GM21367 (cell line): ENCODE measurements around the gene ALDH8A1.

Source experiments
- ATAC-seq: cut with Tn5 transposase; IDR thresholded peaks from one replicate; pipeline ENCODE4 v1.9.1; 2021; ENCODE audit not compliant: unreplicated experiment

Gene ALDH8A1, protein sequence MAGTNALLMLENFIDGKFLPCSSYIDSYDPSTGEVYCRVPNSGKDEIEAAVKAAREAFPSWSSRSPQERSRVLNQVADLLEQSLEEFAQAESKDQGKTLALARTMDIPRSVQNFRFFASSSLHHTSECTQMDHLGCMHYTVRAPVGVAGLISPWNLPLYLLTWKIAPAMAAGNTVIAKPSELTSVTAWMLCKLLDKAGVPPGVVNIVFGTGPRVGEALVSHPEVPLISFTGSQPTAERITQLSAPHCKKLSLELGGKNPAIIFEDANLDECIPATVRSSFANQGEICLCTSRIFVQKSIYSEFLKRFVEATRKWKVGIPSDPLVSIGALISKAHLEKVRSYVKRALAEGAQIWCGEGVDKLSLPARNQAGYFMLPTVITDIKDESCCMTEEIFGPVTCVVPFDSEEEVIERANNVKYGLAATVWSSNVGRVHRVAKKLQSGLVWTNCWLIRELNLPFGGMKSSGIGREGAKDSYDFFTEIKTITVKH

GRCh38 chr6:134949927-134950326, at the start of gene ALDH8A1:
ALDH8A1 (minus strand) TSS chr6:134950101; CDS start chr6:134950053, 48 bp downstream.
- ATAC-seq: no peak

GRCh38 chr6:134999107-134999506, 49.2 kb upstream of the ALDH8A1 start:
- ATAC-seq: no peak

DNA sequence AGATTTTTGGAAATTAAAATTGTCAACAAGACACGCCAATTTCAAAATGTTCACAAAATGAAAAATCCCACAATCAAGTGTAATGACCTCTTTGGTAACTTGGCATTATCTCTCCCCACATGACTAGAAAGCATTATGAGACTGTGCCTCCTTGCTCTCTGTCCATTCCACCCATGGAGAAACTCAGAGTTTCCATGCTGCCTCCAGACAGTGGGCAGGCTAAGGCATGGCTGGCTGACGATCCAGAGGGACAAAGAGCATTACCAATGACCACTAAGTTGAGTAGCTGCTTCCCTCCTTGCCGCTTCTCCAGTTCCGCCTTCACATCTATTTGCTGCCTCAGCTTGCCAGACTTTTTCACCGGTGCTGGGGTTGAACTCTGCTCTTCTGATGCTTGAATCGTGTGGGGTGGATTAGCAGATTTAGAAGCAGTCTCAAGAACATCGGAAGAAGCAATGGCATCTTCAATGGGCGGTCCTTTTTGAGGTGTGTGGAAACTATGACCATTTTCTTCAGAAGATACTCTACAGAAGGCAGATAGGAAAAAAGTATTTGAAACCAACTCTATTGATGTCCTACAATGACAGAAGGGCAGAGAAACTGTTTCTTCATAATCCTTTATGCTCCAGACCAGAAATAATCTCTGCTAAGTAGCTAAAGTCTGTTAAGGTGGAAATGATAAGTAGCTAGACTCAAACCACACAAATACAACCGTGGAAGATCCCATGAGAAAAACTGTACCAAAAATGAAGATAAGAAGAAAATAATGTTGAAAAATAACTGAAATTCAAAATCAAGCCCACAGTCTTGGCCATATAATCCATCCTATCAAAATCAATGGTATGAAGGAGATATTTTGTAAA, 47.5 kb upstream of the ALDH8A1 start:
- ATAC-seq: no peak

DNA sequence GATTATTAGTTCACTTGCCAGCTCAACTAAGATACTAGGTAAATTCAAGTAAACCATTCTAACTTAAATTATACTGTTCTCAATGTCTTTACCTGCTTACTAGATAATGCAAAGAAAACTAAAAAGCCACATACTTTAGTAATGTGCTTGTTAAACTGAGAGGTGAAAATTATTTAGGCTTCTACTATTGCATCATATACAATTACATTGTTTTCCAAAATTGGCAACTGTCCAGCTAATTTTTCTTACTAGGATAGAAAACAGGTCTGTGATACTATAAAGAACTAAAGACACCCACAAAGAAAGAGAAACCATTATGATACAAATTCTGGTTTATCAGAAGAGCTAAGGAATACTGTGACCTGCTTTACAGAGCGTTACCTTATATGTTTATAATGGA, 45.6 kb upstream of the ALDH8A1 start:
- ATAC-seq: no peak

DNA sequence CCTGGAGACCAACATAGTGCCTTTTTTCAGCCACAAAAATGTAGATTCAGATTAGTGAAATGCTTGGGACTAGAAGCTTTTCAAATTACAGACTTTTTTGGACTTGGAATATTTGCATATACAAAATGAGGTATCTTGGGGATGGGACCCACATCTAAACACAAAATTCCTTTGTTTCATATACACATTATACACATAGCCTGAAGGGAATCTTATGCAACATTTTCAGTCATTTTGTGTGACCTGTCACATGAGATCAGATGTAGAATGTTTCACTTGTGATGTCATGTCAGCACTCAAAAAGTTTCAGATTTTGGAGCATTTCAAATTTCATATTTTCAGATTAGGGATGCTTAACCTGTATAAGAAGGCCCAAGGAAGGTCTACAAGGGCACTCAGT, 44.5 kb upstream of the ALDH8A1 start:
- no peak for ATAC-seq

DNA sequence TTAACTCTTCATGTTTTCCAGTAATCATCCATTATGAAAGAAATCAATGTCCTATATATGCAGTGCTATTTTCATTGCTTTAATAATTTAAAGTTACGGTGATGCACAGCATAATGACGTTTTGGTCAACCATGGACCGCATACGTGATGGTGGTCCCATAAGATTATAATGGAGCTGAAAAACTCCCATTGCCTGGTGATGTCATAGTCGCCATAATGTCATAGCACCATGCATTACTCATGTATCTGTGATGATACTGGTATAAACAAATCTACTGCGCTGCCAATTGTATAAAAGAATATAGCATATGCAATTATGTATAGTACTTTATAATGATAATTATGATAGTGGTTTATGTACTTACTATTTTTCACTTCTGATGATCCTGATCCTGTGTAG, 42.3 kb upstream of the ALDH8A1 start:
- ATAC-seq: no peak

DNA sequence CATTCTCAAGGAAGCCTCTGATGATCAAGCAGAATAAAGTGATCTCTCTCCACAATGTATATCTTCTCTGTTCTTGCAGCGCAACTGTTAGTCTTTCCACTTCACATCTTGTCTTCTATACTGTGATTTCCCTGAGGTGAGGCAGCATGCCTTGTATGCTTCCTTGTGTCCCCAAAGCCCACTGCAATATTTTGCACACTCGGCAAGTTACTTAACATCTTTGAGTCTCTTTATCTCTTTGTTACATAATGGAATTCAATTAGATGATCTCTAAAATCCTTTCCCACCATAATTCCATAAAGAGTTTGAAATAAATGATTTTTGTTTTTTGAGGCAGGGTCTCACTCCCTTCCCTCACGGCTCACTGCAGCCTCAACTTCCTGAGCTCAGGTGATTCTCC, 40.4 kb upstream of the ALDH8A1 start:
- no peak for ATAC-seq

DNA sequence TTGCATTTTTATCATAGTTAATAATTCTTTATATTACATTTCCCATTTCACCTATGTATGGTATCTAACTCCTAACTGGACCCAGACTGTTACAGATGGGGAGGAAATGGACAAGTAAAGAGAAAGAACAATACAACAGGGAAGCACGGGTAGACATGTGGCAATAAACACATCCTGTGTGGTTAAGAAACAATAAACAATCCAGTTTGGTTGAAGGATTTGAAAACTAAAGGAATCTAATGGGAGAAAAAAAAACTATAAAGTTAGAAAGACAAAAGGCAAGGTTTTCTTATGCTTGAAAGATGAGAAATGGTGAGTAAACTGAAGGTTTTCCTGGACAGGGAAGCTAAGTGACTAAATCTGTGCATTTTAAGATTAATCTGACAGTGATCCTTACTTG, 34.9 kb upstream of the ALDH8A1 start:
- ATAC-seq: no peak

GRCh38 chr6:134983823-134984222, 33.9 kb upstream of the ALDH8A1 start:
- no peak for ATAC-seq

- ATAC-seq: no peak
These were observed 32.3 kb upstream of the ALDH8A1 start for GRCh38 chr6:134982161-134982560.

- no peak for ATAC-seq
These were observed 30.9 kb upstream of the ALDH8A1 start for GRCh38 chr6:134980846-134981245.

GRCh38 chr6:134979142-134979541, 29.2 kb upstream of the ALDH8A1 start:
- ATAC-seq: peak; percentile 75

DNA sequence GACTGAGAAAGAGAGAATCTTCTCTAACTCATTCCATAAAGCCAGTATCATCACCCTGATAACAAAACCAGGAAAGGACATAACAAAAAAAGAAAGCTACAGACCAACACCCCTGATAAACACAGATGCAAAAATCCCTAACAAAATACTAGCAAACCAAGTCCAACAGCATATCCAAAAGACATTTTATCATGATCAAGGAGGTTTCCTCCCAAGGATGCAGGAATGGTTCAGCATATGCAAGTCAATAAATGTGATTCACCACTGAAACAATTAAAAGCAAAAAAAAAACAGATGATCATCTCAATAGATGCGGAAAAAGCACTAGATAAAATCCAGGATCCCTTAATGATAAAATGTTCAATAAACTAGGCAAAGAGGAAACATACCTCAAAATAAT, 24.5 kb upstream of the ALDH8A1 start:
- no peak for ATAC-seq

DNA sequence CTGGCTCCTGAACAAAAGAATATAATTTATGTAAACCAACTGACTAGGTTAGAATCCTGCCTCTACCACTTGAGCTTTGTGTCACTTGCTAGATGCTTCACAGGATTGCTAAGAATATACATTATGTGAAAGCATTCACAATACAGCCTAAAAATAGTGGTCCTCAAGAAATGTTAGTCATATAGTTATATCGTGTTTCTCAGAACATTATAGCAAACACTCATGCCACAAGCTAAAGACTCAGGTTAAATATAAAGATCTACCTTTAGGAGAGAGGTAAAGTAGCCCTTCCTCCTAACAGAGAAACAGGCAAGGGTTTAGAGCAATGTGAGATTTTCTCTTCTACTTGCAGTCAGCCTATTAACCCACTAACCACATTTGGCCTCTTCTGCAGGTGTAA, 17.8 kb upstream of the ALDH8A1 start:
- no peak for ATAC-seq

DNA sequence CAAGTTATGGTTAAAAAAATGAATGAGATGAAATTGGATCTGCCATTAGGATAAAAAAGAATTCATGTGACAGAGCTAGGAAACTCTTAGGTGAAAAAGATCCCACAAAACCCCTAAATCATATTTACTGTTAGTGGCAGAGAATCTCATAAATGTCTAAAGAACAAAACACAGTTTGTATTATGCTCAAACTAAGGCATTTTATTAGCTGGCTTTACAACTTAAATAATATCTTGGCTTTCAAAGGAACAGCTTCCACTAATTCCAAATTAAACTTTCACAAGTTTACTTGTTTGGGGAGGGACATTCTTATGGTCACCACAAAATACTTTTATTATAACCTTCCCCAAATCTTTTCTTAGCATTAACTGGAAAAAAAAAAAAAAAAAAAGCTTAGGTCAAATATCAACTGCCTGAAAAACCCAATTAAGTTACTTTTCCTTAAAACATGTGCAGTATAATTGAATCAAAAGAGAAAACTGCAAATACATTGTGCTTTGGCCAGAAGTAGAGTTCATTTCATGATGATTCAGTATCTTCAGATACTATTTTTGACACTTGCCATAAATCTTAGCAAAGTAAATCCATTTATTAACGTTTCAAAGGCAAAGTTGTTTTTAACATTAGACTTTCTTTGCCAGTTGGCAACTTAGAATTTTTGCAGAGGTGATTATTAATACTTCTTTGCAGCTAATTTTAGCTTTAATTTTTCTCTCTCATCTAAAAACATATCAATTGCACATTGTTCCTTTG, 14.7 kb upstream of the ALDH8A1 start:
- ATAC-seq: no peak

DNA sequence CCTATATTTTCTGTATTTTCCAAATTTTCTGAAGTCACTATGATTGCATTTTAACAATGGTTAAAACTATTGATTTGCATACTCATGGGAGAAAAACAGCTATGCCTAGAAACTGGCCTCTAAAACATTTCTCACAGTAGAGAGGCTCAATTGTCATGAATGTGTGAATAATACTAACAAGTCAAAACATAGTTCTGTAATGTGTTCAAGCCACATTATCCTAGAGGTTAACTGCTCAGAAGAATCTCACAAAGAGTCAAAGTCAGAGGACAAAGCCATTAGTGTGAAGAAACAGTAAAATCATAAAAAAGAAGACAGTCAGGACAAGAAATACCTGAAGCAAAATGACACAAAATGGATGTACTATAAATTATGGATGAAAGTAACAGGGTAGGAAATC, 12.5 kb upstream of the ALDH8A1 start:
- ATAC-seq: no peak

DNA sequence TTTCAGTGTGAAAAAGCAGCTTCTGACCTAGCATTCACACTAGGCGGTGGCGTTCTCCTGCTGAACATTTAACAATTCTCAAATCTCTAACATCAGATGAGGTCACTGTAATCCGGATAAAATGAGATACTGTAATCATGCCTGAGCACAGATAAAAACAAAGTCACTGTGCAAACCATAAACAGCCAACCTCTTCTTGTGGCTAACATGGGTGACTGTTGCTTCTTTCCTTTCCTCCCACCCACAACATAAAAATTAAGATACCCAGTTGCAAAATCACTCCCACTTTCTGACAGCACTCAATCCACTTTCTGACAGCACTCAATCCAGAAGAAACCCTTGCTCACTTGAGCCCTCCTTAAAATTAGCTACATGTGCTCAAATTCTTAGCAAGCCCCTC, 11.5 kb upstream of the ALDH8A1 start:
- no peak for ATAC-seq

DNA sequence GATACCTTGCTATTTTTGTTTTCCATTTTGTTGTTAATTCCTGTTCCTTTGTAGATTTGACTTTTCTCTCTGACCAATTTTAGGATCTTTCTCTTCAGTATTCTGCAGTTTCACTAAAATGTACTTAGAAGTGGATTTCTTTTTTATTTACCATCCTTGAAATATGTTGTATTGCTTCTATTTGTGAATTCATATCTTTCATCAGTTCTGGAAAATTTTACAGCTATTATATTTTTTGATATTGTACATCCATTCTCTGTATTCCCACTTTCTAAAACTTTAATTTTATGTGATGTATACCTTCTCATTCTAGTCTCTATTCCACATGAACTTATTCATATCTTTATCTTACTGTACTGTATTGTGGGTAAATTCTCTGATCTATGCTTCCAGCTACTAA, 9.7 kb upstream of the ALDH8A1 start:
- no peak for ATAC-seq

GRCh38 chr6:134956676-134957075, 6.8 kb upstream of the ALDH8A1 start:
- no peak for ATAC-seq

DNA sequence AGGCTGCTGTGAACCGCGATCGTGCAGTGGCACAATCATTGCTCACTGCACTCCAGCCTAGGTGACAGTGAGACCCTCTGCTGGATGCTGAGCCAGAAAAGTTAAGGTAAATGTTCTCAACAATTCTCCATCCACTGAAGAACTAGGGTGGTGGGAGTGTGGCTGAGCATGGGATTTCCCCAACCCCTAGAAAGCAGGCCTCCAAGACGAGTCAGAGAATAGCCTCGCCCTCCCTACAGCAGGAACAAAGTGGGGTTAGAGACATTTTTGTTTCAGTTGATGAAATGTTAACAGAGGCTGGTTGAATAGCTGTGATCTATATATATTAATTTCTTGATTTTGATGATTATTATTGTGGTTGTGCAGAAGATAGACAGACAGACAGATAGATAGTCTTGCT, 6.1 kb upstream of the ALDH8A1 start:
- ATAC-seq: no peak

- no peak for ATAC-seq
These were observed 4.5 kb upstream of the ALDH8A1 start for GRCh38 chr6:134954272-134955000.
